Epithelial cell of alveolus of lung (primary cell): ENCODE measurements around the gene TBX18. TPM values are rescaled to one million over a fixed set of nuclear protein-coding genes. Genes with fewer than 3 reads are reported as not detected.

Experiments used
- total RNA-seq: library from RNA; depleted of rRNA; stranded (reverse); fragments of >200 nt; gene quantifications from 2 replicates; pipeline ENCODE4 v1.2.1, GENCODE V29; 2015

The TBX18 gene
- 2.7 and 7.0 TPM in 2 replicates for total RNA-seq

DNA sequence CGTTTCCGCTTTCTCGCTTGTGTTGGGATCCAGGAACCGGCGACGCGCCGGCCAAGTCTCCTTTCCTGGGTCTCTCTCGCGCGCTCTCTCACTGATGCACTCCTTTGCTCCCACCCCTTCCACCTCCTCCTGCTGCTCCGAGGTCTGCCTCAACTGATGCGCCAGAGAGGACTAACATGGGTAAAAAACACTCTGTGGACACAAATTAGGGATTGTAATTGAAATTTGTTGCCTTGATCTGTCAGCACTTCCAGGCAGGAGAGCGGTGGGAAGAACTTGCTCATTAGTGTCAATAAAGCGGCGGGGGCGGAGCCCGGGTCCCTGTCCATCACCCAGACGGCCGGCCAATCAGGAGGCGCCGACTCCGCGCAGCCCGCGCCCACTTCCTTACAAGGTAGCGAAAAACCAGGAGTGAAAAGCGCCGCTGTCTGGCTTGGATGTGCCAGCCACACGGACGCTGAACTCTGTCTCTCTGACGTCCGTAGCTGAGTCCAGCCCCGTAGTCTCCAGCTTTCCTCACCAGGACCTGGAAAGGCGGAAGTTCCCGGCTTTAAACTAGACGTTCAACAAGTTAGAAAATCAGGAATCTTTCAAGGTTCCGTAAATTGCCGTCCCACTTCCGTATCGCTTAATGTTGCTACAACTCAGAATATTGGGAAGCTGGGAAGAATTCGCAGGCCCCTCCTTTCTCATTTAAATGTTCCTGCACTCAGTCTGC is at the start of gene TBX18:
TSS of gene TBX18 (minus strand) at position 267 of the 718 bp plus-strand sequence. CDS start 417 bp downstream, outside the sequence.

